Islet of Langerhans (tissue), 1 donor: ENCODE results near the gene TUBG1.
"Not testable (repeated sequence)": the region's sequence is repeated elsewhere in the genome, so short reads cannot be mapped to it uniquely, and the experiment has no call there.

Source experiments
- FAIRE-seq: peaks from one replicate; lab custom pipeline; 2011; peaks lifted over from hg19 to GRCh38; lab: Jason Lieb, UNC

The TUBG1 gene

GRCh38 chr17:42623732-42624596 is 14.5 kb downstream of the TUBG1 start:
- peak; percentile 99 for FAIRE-seq

GRCh38 chr17:42627032-42627764 is 17.7 kb downstream of the TUBG1 start:
- FAIRE-seq: not testable (repeated sequence)

DNA sequence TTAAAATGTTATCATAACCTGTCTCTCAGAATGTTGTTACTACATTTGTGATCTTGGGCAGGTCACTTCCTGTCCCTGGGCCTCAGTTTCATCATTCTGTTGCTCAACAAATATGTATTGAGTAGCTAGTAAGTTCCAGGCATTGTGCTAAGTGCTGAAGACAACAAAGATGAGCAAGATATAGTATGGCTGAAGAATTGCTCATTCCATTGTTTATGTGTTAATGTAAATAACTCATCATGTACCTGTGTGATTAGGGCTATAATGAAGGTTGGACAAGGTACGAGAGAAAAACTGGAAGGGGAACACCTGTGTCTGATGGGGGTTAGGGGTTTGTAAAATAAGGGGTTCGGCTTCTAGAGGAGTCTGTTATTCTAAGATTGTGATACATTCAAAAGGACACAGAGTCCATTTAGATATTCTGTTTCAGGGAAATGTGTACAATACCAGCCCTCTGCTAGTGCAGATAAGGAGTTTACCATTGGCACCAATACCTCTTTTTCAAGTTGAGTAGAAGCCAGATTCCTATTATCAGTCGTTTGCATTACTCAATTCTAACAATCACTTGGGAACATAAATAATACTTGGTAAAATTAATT is 20.0 kb downstream of the TUBG1 start:
- FAIRE-seq: no peak

- no peak for FAIRE-seq
These were observed 23.5 kb downstream of the TUBG1 start for GRCh38 chr17:42632949-42633444.

GRCh38 chr17:42639525-42640113 is 30.1 kb downstream of the TUBG1 start:
- no peak for FAIRE-seq

- no peak for FAIRE-seq
These were observed 30.6 kb downstream of the TUBG1 start for GRCh38 chr17:42640121-42640520.

DNA sequence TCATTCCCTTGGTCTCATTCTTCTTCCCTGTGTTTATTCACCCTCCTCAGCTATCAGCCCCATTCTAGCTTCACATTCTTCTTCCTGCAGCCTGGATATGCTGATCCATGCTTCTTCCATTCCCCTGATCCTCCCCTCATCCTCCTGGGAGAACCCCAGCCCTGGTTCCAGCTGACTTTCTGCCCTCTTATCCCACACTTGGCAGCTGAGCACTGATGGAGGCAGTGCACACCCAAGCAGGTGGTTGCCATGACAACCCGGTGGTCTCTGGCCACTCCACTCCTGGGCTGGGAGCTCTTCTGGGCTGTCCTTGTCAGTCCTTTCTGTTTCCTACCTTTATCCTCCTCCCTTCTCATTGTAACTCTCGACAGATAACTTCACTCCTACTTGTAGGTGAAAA is 32.9 kb downstream of the TUBG1 start:
- FAIRE-seq: no peak

GRCh38 chr17:42647778-42648177 is 38.3 kb downstream of the TUBG1 start:
- FAIRE-seq: no peak

GRCh38 chr17:42651392-42651791 is 41.9 kb downstream of the TUBG1 start:
- FAIRE-seq: no peak

- no peak for FAIRE-seq
These were observed 44.0 kb downstream of the TUBG1 start for GRCh38 chr17:42653179-42654124.

GRCh38 chr17:42655528-42655927 is 46.0 kb downstream of the TUBG1 start:
- no peak for FAIRE-seq

GRCh38 chr17:42657824-42658588 is 48.5 kb downstream of the TUBG1 start:
- FAIRE-seq: no peak

DNA sequence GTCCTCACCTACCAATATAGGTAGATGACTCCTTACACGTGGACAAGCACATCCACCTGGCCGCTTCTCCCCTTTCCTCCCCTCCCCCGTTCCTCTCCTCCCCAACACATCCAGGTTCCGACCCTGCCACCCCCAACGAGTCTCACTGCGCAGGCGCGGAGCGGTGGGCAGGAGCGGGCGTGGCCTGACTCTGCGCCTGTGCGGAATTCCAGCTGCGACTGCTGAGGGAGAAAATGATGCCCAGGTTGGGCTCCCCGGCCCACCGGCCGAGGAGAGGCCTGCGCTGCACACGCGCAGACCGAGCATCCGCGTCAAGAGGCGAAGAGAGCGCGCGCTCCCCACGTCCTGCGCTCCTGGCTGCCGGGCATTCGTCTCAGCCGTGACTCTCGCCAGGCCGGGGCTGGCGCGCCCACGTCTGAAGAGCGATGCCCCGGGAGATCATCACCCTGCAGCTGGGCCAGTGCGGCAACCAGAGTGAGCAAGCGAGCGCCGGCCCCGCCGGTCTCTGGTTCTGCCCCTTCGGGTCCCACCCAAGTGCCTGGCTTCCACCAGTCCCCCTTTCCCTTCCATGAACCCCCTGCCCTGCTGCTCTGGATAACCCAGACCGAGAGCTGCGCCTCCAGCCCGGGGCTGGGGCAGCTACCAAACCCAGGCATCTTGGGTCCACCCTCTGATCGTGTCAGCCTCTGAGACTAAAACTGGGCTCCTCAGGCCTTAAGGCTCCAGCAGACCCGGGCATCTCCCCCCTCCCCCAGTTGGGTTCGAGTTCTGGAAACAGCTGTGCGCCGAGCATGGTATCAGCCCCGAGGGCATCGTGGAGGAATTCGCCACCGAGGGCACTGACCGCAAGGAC is 49.8 kb downstream of the TUBG1 start, which contains the start of gene TUBG2:
Gene TUBG2 (plus strand): TSS at position 206 of the 853 bp plus-strand sequence. CDS start 220 bp downstream, at position 426.
- FAIRE-seq: no peak

DNA sequence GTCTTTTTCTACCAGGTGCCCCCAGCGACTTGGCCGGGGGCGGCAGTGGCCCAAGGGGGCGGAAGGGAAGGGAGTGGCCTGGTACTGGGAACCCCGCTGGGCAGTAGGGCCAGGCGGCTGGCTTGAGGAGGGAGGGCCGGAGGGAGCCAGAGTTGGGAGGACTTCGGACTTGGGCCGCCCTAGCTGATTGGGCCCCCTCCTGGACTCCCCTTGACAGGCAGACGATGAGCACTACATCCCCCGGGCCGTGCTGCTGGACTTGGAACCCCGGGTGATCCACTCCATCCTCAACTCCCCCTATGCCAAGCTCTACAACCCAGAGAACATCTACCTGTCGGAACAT is 50.4 kb downstream of the TUBG1 start:
- FAIRE-seq: not testable (repeated sequence)

DNA sequence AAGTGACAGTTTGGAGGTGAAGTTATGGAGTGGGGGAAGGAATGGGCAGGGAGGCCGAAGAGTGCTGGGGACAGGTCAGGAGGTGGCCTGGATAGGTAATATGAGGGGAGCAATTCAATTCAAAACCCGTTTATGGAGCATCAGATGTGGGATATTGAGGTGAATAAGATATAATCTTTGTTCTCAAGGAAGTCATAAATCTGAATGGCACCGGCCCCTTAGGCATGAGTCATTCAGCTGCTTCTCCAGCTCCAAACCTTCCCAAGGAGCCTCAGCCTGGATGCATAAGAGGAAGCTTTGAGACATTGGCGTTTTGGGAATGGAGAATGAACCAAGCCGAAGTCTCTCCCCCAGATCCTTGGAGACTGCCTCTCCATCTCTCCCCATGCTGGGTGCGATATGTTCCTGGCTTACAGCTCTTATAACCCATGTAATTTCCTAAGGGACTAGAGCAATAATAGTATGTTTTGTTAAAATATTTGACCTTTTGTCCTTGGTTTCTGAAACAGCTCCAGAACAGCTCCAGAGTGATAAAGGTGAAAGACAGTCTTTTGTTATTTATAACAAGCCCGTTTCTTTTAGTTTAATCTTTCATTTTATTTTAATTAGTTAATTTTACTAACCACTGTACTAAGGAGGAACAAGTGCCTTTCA is 51.3 kb downstream of the TUBG1 start:
- FAIRE-seq: no peak
